GM21619 (cell line): ENCODE measurements around the gene UHRF1.

Experiments used
- ATAC-seq: cut with Tn5 transposase; IDR thresholded peaks from one replicate; pipeline ENCODE4 v1.9.1; 2021; ENCODE audit not compliant: unreplicated experiment

The UHRF1 gene

DNA sequence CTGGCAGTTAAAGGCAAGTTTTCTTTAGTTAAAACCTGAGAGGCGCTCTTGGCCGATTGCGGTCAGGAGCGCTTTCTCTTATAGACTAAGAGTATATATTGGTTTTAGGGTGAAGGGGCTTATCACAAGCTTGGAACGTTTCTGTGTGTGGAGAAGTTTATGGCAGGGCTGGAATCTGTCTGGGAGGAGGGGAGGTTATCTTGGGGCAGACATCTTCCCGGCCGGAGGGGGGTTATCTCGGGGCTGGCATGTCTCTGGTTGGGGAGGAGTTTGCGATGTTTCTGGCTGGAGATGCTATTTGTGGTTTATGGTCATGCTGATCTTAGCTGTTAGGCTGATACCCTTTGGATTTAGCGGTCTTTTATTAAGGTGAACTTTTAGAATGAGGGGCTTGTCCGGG is 78.0 kb downstream of the UHRF1 start:
- no peak for ATAC-seq

DNA sequence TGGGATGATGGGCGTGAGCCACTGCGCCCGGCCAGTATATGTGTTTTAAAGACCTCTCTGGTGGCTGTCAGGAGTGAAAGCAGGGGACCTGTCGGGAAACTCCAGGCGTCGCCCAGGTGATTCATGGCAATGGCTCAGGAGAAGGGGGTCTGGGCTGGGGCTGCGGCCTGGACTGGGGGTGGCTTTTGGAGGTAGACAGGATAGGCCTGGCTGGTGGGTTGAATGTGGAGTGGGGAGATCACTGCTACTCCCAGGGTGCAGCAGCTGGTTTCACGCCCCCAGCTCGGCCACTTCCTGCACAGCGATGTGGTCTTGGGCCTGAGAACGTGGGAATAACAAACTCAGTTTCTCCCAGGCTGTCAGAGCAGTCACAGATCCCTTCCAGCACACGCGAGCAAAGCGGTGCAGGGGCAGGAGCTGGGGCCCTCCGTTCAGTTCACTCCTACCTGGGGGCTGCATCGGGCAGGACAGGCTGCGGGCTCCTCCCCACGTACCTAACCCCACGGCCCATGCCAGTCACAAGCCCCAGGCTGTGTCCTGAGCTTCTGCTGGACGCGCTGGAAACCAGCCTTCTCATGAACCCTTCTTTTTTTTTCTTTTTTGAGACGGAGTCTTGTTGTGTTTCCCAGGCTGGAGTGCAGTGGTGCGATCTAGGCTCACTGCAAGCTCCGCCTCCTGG is 78.5 kb downstream of the UHRF1 start:
- ATAC-seq = no peak

GRCh38 chr19:4988770-4989251 is 79.5 kb downstream of the UHRF1 start:
- no peak for ATAC-seq

GRCh38 chr19:4990306-4990705 is 81.0 kb downstream of the UHRF1 start:
- no peak for ATAC-seq

GRCh38 chr19:4991538-4991937 is 82.2 kb downstream of the UHRF1 start:
- ATAC-seq = no peak

DNA sequence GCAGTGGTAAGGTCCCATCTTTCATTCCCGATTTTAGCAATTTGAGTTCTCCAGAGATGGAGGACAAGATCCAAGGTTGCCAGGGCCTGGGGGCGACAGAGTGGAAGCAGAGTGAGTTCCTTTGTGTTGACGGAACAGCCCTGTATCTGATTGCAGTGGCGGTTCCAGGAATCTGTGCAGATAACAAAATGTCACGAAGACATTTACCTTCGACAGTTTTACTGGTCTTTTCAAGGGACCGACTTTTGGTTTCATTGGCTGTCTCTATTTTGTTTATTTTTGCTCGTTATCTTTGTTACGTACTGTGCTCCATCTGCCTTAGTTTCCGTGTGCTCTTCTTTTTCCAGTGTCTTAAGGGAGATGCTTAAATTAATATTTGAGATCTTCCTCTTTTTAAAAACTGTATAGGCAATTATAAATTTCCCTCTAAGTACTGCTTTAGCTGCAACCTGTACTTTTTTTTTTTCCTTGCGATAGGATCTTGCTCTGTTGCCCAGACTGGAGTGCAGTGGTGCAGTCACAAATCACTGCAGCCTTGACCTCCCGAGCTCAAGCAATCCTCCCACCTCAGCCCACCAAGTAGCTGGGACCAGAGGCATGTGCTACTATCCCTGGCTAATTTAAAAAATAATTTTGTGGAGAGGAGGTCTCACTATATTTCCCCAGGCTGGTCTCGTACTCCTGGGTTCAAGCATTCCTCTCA is 82.8 kb downstream of the UHRF1 start:
- no peak for ATAC-seq

- ATAC-seq = no peak
These were observed 84.4 kb downstream of the UHRF1 start for GRCh38 chr19:4993683-4994082.

- ATAC-seq = no peak
These were observed 87.4 kb downstream of the UHRF1 start for GRCh38 chr19:4996701-4997100.

GRCh38 chr19:4997297-4997696 is 88.0 kb downstream of the UHRF1 start:
- ATAC-seq = no peak

GRCh38 chr19:5000120-5000611 is 90.9 kb downstream of the UHRF1 start:
- ATAC-seq = no peak

- no peak for ATAC-seq
These were observed 92.3 kb downstream of the UHRF1 start for GRCh38 chr19:5001615-5002014.

- no peak for ATAC-seq
These were observed 92.8 kb downstream of the UHRF1 start for GRCh38 chr19:5002143-5002542.

- no peak for ATAC-seq
These were observed 94.5 kb downstream of the UHRF1 start for GRCh38 chr19:5003781-5004180.

DNA sequence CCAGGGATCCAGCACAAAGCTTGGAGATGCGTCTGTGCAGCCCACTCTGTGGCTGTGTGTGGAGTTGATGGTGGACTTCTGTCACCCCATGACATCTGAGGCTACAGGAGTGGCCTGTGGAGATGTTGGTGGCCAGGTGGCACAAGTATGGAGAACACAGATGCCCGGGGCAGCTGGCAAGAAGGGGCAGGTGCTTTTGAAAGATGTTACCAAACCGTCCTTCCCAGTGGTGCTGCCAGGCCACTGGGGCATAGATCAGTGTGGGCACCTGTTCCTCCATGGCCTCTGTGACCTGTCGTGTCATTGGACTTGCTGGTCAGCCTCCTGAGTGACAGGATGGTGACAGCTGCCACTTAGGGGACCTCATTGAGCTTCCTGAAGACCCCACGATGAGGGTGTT is 95.8 kb downstream of the UHRF1 start:
- no peak for ATAC-seq

DNA sequence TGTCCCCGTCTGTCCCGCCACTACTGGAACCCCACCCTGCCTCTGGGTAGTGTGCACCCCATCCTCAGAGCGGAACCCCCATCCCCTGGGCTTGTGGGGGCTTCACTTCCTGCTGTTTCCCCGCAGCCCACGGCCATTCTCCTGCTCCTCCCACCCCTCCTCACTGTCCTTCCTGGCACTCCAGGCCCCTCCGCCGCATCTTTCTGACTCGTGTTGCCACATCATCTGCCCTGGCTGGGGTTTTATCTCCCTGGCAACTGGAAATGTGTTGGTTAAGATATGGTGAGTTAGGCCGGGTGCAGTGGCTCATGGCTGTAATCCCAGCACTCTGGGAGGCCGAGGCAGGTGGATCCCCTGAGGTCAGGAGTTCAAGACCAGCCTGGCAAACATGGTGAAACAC is 96.9 kb downstream of the UHRF1 start:
- no peak for ATAC-seq

GRCh38 chr19:5006821-5007220 is 97.5 kb downstream of the UHRF1 start:
- no peak for ATAC-seq
